GM15510 (cell line): ENCODE data around the gene MFNG.
A peak's percentile ranks its signal among the peaks of the same experiment; 100 is the strongest.

Experiments
- POLR2A ChIP-seq: IDR thresholded peaks from 3 replicates; pipeline ENCODE4 v1.6.1; 2011; ENCODE audit warnings: borderline replicate concordance; ENCODE audit not compliant: insufficient read length; ENCODE audit errors: extremely low read depth

Gene MFNG, protein sequence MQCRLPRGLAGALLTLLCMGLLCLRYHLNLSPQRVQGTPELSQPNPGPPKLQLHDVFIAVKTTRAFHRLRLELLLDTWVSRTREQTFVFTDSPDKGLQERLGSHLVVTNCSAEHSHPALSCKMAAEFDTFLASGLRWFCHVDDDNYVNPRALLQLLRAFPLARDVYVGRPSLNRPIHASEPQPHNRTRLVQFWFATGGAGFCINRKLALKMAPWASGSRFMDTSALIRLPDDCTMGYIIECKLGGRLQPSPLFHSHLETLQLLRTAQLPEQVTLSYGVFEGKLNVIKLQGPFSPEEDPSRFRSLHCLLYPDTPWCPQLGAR

DNA sequence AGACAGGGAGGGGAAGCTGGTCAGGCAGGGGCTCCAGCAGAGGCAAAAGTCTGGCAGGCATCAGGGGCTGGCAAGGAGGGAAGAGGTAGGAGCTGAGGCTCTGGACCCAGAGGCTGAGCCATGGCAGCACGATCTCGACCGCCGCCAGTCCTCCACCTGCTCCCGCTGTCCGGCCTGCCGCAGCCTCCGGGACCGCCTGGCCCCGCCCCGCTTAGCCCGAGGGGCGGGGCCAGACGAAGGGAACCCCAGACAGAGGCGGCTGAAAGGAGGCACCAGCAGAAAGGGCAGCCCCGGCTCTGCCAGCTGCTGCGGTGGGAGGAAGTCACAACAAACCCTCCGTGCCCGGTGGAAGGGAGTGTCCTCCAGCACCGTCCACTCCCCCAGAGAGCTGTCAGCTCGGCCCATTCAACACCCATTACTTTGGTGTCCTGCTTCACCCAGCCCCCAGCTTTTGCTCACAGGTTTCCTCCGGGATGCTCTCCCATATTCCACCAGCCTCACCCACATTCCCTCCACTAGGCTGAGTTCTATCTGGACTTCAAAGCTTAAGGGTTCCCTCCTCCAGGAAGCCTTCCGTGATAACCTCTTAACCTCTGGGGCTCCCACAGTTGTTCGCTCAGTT, at the start of gene MFNG:
TSS of gene MFNG (minus strand) at position 161 of the 622 bp plus-strand sequence. CDS start 207 bp downstream, outside the sequence.
- peak; percentile 69 for TF ChIP-seq POLR2A

DNA sequence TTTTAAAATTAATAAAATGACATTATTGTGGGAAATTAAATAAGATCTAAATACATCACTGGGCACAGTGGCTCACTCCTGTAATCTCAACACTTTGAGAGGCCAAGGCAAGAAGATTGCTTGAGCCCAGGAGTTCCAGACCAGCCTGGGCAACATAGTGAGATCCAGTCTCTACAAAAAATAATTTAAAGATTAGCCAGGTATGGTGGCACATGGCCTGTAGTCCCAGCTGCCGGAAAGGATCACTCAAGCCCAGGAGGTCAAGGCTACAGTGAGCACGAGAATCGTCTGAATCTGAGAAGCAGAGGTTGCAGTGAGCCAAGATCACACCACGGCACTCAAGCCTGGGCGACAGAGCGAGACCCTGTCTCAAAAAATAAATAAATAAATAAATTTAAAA, 49.0 kb upstream of the MFNG start:
- TF ChIP-seq POLR2A, result no peak

DNA sequence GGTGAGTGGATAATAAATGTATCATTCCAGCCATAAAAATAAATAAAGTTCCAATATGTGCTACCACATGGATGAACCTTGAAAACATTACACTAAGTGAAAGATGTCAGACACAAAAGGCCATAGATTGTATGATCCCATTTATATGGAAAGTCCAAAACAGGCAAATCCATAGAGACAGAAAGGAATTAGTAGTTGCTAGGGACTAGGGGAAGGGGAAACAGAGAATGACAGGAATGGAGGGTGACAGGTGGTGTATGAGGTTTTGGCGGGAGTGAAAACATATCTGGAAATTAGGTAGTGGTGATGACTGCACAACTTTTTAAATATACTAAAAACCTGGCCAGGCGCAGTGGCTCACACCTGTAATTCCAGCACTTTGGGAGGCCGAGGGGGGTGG, 48.3 kb upstream of the MFNG start:
- TF ChIP-seq POLR2A, result no peak

DNA sequence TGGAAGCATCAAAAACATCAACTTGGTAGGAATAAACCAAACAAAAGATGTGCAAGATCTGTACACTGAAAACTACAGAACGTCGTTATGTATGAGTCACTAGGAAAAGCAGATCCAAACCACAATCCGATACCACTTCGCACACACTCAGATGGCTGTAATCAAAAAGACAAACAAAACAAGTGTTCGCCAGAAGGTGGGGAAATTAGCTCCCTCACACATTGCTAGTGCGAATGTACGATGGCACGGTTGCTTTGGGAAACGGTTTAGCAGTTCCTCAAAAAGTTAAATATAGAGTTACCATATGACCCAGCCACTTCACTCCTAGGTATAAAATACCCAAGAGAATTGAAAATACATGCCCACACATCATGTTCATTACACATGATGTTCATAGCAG, 47.8 kb upstream of the MFNG start:
- no peak for TF ChIP-seq POLR2A

DNA sequence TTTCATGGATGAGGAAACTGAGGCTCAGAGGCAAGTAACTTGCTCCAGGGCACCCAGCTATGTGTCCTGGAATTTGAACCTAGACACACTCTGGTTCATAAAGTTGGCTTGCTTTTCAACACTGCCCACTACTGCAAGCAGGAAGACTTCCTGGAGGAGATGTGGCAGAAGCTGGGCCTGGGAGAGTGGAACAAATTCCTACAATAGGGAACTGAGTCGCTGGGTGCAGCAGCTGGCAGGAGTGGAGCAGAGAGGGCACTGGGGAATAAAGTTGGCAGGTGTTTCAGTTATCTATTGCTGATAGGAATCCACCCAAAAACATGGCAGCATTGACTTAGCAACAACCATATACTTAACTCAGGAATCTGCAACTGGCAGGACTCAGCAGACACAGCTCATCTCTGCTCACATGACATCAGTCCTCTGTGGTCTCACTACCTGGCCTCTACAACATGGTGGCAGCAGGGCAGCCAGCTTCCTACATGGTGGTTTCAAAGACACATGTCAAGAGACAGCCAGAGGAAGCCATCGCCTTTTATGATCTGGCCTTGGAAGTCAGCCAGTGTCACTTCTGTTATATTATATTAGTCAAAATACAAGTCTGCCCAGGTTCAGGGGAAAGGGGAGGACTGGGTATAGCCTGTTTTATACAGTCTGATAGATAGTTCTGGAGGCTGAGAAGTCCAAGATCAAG, 43.6 kb upstream of the MFNG start:
- TF ChIP-seq POLR2A, result no peak

DNA sequence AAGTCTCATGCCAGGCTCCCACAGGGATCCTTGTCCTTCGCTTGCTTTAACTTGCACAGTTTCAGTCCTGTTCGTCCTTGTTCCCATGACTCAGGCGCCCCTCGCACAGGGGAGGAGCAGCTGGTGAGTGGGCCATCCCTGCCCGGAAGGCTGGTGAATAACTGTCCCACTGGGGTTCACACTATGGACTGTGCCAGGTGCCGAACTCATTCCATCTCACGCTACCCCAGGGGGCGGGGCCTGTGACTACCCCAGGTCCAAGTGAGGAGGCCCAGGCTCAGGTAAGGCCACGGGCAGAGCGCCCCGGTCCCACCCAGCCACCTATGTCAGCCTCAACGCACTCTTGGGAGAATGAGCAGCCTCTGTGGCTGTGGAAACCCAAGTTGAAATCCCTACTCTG, 40.2 kb upstream of the MFNG start:
- no peak for TF ChIP-seq POLR2A

DNA sequence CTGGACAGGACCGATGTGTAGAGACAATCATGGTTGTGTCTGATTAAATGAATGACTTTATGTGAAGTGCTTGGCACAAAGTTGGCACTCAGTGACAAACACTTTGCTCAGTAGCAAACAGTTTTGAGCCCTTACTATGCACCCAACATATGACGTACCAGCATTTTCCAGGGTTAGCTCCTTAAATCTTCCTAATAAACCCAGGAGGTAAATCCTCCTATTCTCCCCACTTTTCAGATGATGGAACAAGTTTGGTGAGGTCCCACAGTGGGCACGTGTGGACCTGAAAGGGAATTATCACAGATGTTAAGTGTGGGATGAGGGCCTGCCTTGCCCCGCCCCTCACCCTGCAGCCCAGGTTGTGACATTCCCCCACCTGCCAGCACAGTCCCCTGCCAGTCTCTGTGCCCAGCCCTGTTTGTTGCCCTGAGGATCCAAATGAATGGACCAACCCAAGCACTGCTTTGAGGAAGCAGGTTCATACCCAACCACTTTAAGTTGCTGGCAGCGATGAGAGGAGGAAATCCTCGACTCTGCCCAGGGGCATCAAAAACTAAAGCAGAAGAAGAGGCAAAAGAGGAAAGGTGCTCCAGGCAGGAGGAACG, 39.7 kb upstream of the MFNG start:
- no peak for TF ChIP-seq POLR2A

DNA sequence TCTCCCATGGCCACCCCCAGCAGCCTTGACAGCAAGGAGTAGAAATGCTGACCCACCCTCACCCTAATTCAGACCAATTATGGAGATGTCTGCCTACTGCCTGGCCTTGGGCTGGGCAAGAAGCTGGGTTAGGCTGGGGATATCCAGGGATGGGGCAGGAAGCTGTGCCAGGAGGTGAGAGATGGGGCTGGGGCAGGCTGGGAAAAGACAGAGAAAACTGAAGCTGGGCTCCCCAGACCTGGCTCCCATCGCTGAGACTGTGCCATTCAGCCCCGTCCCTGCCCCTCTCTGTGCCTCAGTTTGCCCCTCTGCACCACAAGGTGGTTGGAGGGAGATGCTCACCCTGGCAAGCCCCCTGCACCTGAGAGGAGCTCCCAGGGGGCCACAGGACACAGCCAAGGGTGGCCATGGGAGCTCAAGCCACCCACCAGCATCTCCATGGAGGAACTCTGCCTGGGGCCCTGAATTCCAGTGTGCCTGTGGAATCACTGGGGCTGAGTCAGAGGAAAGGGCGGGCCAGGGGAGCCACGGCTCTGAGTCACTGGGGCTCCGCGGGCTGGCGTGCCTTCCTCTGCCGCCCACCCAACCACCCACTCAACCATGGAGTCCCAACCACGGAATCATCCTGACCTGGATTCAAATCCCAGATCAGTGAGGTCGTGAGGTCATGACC, 39.0 kb upstream of the MFNG start:
- TF ChIP-seq POLR2A, result no peak

DNA sequence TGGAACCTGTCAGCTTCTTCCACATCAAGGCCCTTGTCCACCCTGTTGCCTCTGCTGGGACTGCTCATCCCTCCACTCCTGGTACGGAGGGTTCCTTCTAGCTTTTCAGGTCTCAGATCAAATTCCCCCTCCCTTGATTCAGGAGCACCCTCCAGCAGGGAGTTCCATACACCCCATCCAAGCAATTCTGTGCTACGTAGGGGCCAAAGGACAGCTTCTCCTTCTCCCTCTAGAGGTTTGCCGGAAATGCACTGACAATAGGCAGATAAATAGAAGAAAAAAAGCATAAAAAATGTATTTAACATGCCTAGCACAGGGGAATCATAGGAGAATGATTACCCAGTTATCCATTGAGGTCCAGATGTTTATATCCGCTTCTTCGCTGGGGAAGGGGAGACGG, 36.3 kb upstream of the MFNG start:
- TF ChIP-seq POLR2A, result no peak

DNA sequence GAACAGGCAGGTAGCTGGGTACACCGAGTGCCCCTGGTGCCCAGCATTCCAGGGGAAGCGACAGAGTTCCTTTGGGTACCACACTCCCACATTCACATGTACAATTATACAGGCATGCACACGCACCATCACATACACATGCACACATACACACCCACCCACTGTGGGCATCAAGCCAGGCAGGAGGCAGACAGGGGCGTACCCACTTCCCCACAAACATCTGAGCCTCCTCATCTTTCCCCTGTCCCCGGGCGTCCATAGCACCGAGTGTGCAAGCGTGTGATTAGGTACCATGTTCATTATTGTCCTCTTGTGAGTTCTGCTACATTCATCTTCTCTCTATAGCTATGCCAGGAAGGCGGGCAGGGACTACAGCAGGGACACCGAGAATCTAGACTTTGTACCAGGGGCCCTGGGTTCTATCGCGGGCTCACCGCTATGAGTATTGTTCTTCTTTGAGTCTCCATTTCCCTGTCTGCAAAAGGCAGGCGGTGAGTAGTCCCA, 35.1 kb upstream of the MFNG start:
- no peak for TF ChIP-seq POLR2A

DNA sequence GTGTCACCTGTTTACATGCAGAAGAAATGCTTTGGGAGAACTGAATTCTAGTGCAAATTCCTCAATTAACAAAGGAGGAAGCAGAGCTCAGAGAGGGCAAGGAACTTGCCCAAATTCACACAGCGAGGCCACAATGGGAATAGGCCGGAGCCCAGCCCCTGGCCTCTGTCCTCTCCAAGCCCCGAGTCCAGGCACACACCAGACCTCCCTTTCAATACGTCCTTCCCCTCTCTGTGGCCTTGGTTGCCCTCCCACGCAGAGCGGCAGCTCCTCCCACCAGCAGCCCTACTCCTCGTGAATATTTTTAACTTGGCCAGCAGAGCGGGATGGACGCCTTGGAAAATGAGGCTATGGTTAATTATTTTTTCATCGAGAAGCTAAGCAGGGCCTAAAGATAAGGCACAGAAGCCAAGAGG, 34.6 kb upstream of the MFNG start:
- TF ChIP-seq POLR2A, result no peak

DNA sequence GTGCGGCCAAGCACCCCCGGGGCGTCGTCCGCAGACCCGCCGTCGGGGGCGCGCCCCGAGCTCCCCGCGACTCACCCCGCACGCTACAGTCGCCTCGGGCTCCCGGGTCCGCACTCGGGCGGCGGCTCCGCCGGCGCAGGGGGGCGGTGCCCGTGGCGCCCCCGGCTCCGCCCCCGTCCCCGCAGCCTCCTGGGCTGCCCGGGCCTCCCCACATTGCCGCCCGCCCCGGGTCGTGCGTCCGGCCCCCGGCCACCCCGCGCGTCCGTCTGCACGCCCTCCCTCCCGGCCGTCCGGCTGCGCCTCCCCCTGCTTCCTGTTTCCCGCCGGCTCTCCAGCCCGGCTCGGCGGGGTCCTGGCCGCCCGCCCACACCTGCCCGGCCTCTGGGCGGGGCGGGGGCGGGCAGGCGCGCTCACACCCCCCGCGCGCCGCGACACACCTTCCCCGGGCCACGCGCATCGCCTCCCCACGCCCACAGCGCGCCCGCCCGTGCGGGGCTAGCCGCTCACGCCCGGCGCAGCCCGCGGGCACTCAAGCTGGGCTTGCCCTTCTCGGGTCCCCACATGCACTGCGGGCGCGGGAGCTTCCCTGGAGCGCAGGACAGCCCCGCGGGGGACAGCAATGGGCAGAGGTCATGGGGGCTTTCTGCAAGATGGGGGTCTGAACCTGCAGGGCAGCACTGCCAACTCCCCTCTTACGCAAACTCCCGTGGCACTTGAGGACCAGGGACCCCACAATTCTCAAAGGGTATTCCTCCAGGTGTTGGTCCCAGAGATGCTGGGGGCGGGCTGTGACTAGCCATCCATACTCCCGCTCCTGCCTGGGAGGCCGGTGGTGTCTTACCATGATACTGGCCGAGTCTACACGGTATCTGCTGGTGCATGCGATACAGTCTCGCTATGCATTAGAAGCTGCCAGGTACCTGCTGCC, 33.3 kb upstream of the MFNG start, which contains the start of gene CARD10:
TSS of gene CARD10 (minus strand) at position 148 of the 928 bp plus-strand sequence. CDS start 215 bp downstream, outside the sequence.
- TF ChIP-seq POLR2A, result no peak

DNA sequence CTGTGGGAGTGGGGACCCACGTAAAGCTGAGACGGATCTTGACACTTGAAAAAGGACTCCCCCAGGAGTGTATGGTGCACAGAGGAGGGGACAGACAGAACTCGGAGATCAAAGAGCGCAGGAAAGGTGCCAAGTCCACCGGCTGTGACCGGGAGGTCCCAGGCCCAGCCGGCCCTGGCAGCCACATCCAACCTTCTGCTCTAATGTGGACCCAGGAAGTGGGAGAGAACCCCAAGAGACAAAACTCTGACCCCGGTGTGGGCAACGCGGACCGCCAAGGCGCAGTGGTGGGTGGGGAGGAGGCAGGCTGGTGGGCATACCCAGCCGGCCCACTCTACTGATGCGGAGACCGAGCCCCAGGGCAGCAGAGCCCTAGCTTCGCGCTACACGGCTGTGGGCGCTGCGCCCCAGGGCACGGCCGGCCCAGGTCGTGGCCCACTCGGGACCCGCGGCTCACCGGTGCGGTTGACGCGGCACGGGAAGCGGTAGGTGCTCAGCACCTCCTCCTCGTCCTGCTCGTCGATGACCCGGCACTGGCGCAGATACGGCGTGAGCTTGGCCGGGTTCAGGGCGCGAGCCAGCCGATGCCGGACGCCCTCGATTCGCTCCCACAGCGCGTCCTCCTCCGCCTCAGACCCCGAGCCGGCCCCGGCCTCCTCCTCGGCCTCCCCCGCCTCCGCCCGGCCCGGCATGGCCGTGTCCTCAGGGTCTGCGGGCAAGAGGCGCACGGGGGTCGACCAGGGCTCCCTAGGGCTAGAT, 32.5 kb upstream of the MFNG start:
- no peak for TF ChIP-seq POLR2A
